ENCODE results near the gene PEAR1. TPM values are rescaled to one million over a fixed set of nuclear protein-coding genes. Genes with fewer than 3 reads are reported as not detected.

PEAR1 gene
- total RNA-seq, 1 experiment from 2014 or later: 0.39 TPM

GRCh38 chr1:156884560-156885184, 8.8 kb upstream of the PEAR1 start:
- H3K23ac ChIP-seq (ENCODE audit: insufficient read length, low read depth, low read length): no peak overlapping the region
- Mint-ChIP-seq H3K36me3 (ENCODE audit: insufficient read depth in 1 of 3, low read depth in 3 of 3) (no peaks in the 10 kb centered on the region), H3K4me3 (no peak overlapping the region)

More at GRCh38 chr1:156884560-156885184, 8.8 kb upstream of the PEAR1 start:
- H3K14ac ChIP-seq (ENCODE audit: insufficient read depth, low read length): no peak overlapping the region
- no peak overlapping the region for H3T11ph ChIP-seq (ENCODE audit: low read length)
- no peak overlapping the region; a peak in 1 of 7 replicates for H3K27ac Mint-ChIP-seq
- no peak overlapping the region for H3K27ac ChIP-seq (ENCODE audit: insufficient read length, low read depth, low read length)
- no CpG with 5 or more reads among the region's 10 CpGs for WGBS (ENCODE audit: extremely low coverage, insufficient read length, low lambda C conversion rate)
- no peak for DNase-seq
- H3K4ac ChIP-seq (ENCODE audit: low read depth, low read length): no peak overlapping the region
- no peak overlapping the region for H3K4me2 ChIP-seq (ENCODE audit: insufficient read depth, insufficient read length, low read length)
- H4K5ac ChIP-seq (ENCODE audit: insufficient read length, low read depth, low read length): no peak overlapping the region
- no peak overlapping the region for H3K56ac ChIP-seq (ENCODE audit: insufficient read length, low read depth, low read length)
- no peak overlapping the region for H2BK120ac ChIP-seq (ENCODE audit: low read depth, low read length, poor library complexity, severe bottlenecking)
- no peaks in the 10 kb centered on the region for H3K79me2 ChIP-seq (ENCODE audit: insufficient read depth, low read length)
- H3K18ac ChIP-seq (ENCODE audit: insufficient read length, low read depth, low read length): no peak overlapping the region
- H3K4me1 ChIP-seq (ENCODE audit: insufficient read depth, low read length): peaks cover 2% of the 10 kb centered on the region; the same call in 1 of the 2 replicates
- no peak overlapping the region for H2BK5ac ChIP-seq (ENCODE audit: insufficient read length, low read length)
- peaks cover 67% of the 10 kb centered on the region for H3K27me3 Mint-ChIP-seq (ENCODE audit: low read depth)
- no peak for TF ChIP-seq CTCF (conservative IDR thresholded peaks at IDR 0.05)
- no peaks in the 10 kb centered on the region for H3K9me3 ChIP-seq (ENCODE audit: control insufficient read depth, low read depth, low read length)
- no peaks in the 10 kb centered on the region for H4K20me1 ChIP-seq (ENCODE audit: control insufficient read depth, insufficient read depth, insufficient read length)
- no peaks in the 10 kb centered on the region for H3K79me1 ChIP-seq (ENCODE audit: insufficient read depth, low read depth, low read length, poor library complexity, severe bottlenecking)
- no peaks in the 10 kb centered on the region for H3K9me3 Mint-ChIP-seq
- no peak overlapping the region for H3K9ac ChIP-seq (ENCODE audit: extremely low read depth, insufficient read length, low read length)
- no peak overlapping the region for H2BK20ac ChIP-seq (ENCODE audit: low read depth, low read length, poor library complexity, severe bottlenecking)
- no peak overlapping the region for H2BK12ac ChIP-seq (ENCODE audit: insufficient read length, low read depth, low read length)
- no peak overlapping the region for H4K91ac ChIP-seq (ENCODE audit: insufficient read length, low read depth, low read length)
- H3K23me2 ChIP-seq (ENCODE audit: insufficient read length, low read depth, low read length, poor library complexity, severe bottlenecking): no peaks in the 10 kb centered on the region
- no peak overlapping the region for H2BK15ac ChIP-seq (ENCODE audit: low read depth, low read length)
- H2AFZ ChIP-seq (ENCODE audit: low read length): no peak overlapping the region
- peaks cover 35 to 67% of the 10 kb centered on the region in 2 experiments for H3K4me1 Mint-ChIP-seq
- no peaks in the 10 kb centered on the region; the same call in 1 of the 2 replicates for H3K27me3 ChIP-seq (ENCODE audit: insufficient read depth, low read length)
- H2AK5ac ChIP-seq (ENCODE audit: insufficient read length, low read length): no peak overlapping the region
- H4K8ac ChIP-seq (replicated peaks; ENCODE audit: insufficient read length, low read depth, low read length): no peak overlapping the region
